Stimulated activated CD4-positive, alpha-beta T cell treated with anti-CD3 and anti-CD28 coated beads, Interleukin-4, amount 100 ng/mL, for 48 hours (primary cell): Measurements from ENCODE around the gene ADAMTSL2.

Source experiments
- DNase-seq, 2 donors: peaks; one replicate each; pipeline ENCODE4 v3.0.0-alpha.2; 2020; ENCODE audit warnings: low read depth in 2 of 2

Gene ADAMTSL2

DNA sequence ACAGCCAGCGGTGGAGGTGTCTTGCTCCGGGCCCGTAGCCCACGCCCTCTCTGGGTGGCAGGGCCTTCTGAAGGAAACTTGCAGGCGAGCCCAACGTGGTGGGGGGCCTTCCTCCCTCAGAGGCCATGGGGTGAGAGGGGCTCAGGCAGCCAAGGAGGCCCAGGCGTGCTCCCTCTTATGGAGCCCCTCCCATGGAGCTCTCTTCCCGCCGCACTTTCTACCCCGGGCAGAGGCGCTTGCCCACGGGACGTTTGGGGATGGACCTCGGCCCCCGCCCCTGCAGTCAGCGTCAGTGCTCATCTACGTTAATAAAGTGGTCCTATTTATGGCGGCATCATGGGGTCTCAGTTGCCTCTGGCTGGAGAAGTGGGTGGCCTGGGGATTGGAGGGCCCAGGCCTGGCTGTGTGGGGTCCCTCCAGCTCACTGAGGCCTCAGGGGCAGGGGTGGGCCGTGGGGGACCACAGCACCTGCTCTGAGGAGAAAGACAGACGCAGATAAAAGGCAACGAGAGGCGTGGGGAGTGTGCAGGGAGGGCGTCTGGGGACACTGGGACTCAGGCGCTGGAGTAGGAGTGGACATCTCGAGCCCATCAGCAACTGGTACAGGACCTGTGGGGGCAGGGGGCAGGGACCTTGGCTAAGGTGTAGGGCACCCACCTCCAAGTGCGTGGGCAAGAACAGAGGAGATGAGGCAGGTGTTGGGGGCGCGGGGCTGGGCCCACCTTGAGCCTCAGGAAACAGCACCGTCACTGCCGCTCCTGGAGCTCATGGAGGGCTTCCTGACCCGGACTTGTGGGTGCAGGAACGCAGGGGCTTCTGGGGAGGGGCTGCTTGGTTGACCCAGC lies 40.9 kb downstream of the ADAMTSL2 start:
- DNase-seq, result no peak

DNA sequence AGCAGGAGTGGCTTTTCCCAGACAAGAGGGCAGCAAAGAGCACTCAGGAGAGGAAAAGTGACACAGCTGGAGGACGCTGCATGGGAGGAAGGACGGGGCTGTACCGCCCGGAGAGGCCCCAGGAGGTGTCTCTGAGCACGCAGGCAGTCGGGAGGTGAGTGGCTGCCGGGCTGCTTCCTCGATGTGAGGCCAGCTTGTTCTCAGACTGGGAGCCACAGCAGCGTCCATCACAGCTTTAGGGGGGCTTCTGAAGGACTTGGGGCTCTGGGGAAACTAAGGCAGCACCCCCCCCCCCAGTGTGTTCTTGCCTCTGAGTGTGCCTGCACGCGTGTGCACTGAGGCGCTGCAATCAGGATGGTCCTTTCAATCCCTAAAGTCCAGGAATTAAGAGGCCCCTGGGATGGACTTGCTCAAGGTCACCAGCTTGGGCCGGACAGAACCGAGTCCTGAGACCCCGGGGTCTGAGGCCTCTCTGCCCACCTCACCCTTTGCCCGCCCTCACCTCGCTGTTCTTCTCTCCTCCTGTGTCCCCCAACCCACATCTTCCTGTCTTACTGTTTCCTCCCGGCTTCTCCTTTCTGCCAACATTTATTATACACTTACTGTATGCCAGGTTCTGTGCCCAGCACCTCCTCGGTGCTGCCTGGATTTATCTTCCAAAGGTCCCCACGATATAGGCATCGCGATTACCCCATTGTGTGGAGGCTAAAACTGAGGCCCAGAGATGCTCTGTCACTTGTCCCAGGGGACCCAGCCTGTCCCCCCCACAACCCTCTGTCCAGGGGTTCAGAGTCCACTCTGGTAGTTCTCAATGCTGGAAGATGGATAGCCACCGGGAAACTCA lies 41.7 kb downstream of the ADAMTSL2 start:
- DNase-seq, result no peak

DNA sequence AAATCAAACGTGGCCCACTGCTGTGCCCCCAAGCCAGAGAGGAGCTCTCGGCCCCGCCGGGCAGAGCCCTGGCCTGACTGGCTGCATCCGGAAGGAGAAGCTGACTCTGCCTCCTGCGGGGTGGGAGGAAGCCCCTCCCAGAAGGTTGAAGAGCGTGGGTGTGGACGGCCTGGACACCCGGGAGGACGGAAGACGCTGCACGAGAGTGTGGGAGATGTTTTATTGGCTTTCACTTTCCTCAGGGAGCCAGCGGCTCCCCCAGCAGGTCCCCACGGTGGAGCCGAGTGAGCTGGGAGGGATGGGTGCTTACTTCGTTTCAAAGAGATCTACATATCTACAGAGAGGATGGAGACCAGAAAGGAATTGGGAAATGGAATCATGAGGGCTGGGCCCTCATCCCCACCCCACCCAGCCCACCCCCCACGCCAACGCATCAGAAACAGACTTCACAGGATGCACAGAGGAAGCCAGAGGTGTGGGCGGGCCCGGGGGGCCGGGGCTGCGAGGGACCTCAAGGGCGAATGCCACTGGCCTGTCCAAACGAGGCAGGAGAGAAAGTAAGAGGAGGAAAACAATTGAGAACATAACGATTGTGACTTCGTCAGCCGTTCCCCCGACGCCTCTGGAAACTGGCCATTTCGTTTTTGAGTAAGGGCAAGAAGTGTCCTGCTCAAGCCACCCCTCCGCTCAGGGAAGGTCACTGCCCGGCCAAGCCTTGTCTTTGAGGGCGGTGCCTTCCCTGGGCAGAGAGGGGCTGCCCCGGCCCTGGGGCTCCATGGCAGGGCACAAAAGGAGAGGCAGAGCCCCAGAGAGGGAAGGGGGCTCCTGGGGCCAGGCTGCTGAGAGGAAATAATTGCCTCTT lies 42.6 kb downstream of the ADAMTSL2 start:
- no peak for DNase-seq

DNA sequence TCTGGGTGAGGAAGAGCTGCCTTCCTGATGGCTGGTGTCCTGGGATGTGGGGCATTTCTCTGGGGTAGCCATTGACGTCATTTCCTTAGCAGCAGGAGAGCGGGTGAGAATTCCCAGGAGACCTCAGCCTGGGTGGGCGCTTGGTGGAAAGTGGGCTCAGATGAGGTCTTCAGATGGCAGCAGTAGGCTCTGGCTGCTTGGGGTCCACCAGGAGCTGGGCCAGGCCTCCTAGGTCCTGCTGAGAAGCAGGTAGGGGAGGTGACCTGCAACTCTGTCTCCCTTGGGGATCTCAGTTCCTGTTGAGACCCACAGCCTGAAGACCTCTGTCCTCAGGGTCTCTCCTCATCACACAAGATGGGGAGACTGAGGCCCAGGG lies 43.2 kb downstream of the ADAMTSL2 start:
- no peak for DNase-seq

- DNase-seq, result no peak
Measured at GRCh38 chr9:133578524-133579441, 44.3 kb downstream of the ADAMTSL2 start.

- DNase-seq, result no peak
Measured at GRCh38 chr9:133579601-133580418, 45.3 kb downstream of the ADAMTSL2 start.

DNA sequence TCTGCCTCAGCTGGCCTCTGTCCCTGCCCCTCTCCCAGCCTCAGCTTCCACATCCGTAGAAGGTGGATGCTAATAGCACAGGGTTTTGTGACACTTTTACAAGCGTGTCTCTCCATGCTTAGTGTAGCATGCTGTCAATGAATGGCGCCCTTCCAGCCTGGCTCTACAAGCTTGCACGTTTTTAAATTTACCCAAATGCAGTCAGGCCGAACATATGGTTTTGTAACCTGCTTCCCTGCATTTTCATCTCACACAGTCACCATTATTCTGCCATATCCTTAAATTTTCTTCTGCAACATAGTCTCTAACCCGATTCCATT lies 45.9 kb downstream of the ADAMTSL2 start:
- no peak for DNase-seq

- no peak for DNase-seq
Measured at GRCh38 chr9:133581011-133581410, 46.5 kb downstream of the ADAMTSL2 start.

- no peak for DNase-seq
Measured at GRCh38 chr9:133581513-133582343, 47.2 kb downstream of the ADAMTSL2 start.

- DNase-seq, result no peak
Measured at GRCh38 chr9:133582501-133583045, 48.1 kb downstream of the ADAMTSL2 start.

- no peak for DNase-seq
Measured at GRCh38 chr9:133583111-133583510, 48.6 kb downstream of the ADAMTSL2 start.

DNA sequence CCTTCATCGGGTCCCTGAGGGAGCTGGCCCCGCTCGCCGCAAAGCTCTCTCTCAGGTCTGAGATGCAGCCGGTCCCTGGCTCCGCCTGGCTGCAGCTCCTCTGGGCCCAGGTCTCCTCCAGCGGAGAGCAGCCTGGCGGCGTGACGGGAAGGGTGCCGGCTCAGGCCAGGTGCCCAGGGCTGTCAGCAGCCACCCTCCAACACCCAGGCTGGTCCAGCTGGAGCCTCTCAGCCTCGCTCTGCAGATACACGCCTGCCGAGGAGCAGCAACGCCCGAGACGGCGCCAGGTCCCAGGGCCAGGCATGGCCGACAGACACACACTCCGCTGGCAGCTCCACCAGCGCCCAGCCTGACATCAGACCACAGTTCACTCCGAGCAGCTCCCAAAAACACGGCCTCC lies 49.1 kb downstream of the ADAMTSL2 start:
- DNase-seq, result no peak

- no peak for DNase-seq
Measured at GRCh38 chr9:133584167-133584558, 49.7 kb downstream of the ADAMTSL2 start.

- DNase-seq, result no peak
Measured at GRCh38 chr9:133584559-133585476, 50.3 kb downstream of the ADAMTSL2 start.

DNA sequence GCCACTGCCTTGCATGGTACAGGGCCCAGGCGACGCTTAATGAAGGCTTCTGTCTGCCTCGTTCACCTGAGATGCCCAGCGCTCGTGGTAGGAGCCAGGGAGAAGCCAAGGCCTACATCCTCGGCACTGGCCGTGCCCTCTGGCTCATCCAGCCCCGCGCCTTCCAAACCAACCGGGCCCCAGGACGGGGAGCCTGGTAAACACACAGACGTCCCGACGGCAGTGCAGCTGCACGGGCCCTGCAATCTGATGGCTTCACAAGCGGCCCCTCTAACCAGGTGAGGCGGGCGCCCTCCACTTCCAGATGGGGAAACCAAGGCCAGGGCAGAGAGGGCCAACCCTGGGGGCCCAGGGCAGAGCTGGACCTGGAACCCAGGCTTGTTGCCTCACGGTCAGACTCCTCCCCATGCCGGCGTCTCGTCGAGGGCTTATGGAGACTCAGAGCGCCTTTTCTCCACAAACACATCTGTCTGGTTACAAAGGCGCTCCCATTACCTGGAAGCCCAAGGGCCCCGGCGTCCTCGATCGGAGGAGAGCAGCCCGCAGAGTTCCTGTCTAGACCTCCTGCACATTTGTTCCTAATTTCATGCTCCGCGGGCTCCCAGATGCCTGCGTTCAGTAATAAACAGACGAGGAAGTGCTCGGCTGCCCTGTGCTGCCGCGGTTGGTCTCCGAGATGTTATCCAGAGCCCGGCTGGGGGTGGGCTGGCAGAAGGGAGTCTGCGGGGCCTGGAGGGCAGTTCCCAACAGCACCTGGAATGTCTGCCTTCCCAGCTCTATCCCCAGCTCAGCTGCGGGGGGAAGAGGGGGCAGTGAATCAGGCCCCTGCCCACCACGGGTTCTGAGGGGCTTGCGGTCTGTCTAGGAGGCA lies 51.2 kb downstream of the ADAMTSL2 start:
- no peak for DNase-seq

DNA sequence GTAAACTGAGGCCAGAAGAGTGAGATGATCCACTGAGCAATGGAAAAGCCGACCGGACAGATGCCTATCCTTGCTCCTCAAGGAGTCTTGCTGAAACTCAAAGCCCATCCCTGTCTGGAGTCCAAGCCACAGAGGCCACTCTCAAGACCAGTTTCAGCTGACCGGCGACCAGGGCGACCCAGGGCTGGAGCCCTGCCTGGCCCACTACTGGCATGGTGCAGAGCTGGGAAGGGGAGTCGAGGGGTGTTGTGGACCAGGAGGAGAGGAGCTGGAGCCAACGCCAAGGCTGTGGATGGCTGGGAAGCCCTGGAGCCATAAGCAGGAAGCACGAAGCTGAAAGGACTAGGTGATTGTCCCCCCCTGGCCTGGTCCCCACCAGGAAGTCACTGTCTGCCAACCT lies 52.5 kb downstream of the ADAMTSL2 start:
- no peak for DNase-seq

- no peak for DNase-seq
Measured at GRCh38 chr9:133587466-133587865, 53.0 kb downstream of the ADAMTSL2 start.
